A549 treated with AZD2906 at 1 μM for 4 hours (cell line): ENCODE results near the gene CBX1. TPM values are rescaled to one million over a fixed set of nuclear protein-coding genes. Genes with fewer than 3 reads are reported as not detected.

Experiments
- total RNA-seq: library from RNA; stranded (reverse); fragments of 200-300 nt; extraction: Qiagen RNA extraction; gene quantifications from 5 replicates; pipeline ENCODE4 v1.2.3, GENCODE V29; 2022

CBX1 gene
- total RNA-seq: 72.5 to 99.4 TPM (median 76.2 TPM) in 5 replicates

DNA sequence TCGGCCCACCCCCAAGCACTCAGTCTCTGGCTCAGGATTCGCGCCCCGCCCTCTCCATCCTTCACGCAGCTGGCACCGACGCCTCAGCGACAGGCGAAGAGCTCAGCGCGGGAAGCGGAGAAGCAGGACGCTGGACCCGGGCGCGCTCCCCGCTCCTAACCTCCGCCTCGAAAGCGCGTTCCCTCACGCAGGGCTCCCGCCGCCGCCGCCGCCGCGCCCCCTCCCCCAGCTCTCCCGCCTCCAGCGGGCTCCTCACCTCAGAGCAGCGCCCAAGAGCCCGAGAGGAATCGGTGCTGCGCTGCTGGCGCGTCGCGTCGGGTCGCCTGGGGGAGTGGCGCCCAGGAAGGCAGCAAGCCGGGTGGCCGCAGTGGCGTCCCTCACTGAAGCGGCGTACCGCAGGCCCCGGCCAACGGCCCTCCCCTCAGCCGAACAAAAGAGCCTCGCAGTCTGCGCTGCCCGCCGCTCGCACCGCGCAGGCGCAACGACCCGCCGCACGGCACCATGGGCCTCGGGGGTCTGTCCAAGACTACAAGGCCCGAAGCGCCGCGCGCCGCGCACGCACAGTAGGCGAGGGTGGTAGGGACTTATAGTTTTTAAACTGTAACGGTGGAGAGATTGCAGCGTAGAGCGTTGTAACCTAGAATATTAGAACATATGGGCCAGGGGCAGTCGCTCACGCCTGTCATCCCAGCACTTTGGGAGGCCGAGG lies at the start of gene CBX1:
TSS of gene CBX1 (minus strand) at position 467 of the 709 bp plus-strand sequence. CDS start 24,474 bp downstream, outside the sequence.

GRCh38 chr17:48107137-48108055 lies 6.1 kb upstream of the CBX1 start, which contains the start of gene SNX11:
TSS of gene SNX11 (plus strand) at chr17:48107766. CDS start at chr17:48112044, 4,278 bp downstream.

DNA sequence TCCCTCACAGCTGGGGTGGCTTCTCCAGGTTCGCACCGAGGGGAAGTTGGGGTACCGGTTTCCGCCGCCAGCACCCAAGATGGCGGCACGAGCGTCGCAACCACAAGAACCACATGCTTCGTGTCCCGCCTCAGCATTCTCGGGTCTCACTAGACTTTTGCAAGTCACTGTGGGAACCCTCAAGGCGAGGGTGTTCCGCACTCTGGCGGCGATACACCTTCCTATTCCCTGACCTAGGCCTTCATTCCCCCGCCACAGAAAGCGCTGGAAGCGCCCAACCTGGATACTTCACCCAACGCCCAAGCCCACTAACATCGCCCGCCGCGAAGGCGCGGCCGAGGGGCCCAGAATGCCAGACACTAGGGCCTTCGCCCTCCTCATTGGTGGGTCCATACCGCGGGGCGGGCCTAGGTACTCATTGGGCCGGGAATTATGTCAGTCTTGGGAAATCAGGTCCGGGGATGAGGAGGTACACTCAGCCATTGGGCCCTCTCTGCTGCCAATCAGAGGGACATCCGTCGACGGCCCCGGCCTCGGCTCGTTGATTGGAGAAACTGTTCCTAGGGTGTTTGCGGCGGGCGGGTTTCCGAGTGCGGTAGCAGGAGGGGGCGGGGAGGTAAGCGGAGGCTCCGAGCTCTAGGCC lies 53.4 kb downstream of the CBX1 start, which contains the start of gene NFE2L1:
TSS of gene NFE2L1 (plus strand) at position 619 of the 643 bp plus-strand sequence. CDS start 2,760 bp downstream, outside the sequence.

GRCh38 chr17:48037036-48037837 lies 64.0 kb downstream of the CBX1 start, which contains the start of gene COPZ2:
TSS of gene COPZ2 (minus strand) at chr17:48037797. CDS start at chr17:48037777, 20 bp downstream.

Other genes with a start within 250 kb of the CBX1 start
- 17.8 to 19.3 TPM (median 18.3 TPM) in 5 replicates for gene SP2, start 205.2 kb downstream of the CBX1 start, total RNA-seq
- gene PNPO, start 159.9 kb downstream of the CBX1 start, total RNA-seq: 24.0 to 27.5 TPM (median 24.5 TPM) in 5 replicates
- gene PRR15L, start 143.6 kb downstream of the CBX1 start, total RNA-seq: 3.1 to 3.9 TPM (median 3.5 TPM) in 5 replicates
- gene CDK5RAP3, start 130.4 kb downstream of the CBX1 start, total RNA-seq: 99.9 to 126 TPM (median 107 TPM) in 5 replicates
- 12.0 to 20.8 TPM (median 16.8 TPM) in 5 replicates for gene COPZ2, start 63.7 kb downstream of the CBX1 start, total RNA-seq
- 114 to 133 TPM (median 123 TPM) in 5 replicates for gene NFE2L1, start 53.1 kb downstream of the CBX1 start, total RNA-seq
- gene SNX11, start 6.3 kb upstream of the CBX1 start, total RNA-seq: 26.6 to 30.3 TPM (median 27.1 TPM) in 5 replicates